HEK293 (cell line): ENCODE results near the gene C16orf95.

ENCODE experiments used
- CTCF ChIA-PET: fragments of 350-600 bp; formaldehyde crosslinking; extraction: SDS; loops from one replicate; lab custom pipeline; 2021; ENCODE audit warnings: antibody characterized with exemption; lab: Yijun Ruan, JAX
- POLR2A ChIA-PET: fragments of 300-600 bp; formaldehyde crosslinking; extraction: SDS; loops from one replicate; lab custom pipeline; 2020; ENCODE audit warnings: antibody characterized with exemption, inconsistent platforms; lab: Yijun Ruan, JAX
- H3K27ac ChIP-seq: fragments of 200-500 bp; sonication (Bioruptor generic); 2 replicates; pipeline ENCODE4 v1.5.1; 2014; ENCODE audit warnings: low read depth, low read length, control low read depth, inconsistent platforms; ENCODE audit errors: extremely low read depth
- H3K36me3 ChIP-seq, 2 experiments: fragments of 200-500 bp in 1 of 2; sonication (Bioruptor generic) in 1 of 2; 1 replicate in 1 of 2; 2 replicates in 1 of 2; pipeline ENCODE4 v1.5.1; 2014 to 2017; ENCODE audit warnings: inconsistent platforms in 2 of 2, low read length in 2 of 2; ENCODE audit not compliant: control insufficient read depth in 2 of 2, insufficient read depth in 1 of 2
- H3K4me1 ChIP-seq: fragments of 200-500 bp; sonication (Bioruptor generic); 2 replicates; pipeline ENCODE4 v1.5.1; 2014; ENCODE audit warnings: mild to moderate bottlenecking, low read length, inconsistent platforms; ENCODE audit not compliant: control insufficient read depth, insufficient read depth
- H3K4me3 ChIP-seq: 2 replicates; pipeline ENCODE4 v1.5.1; 2011; ENCODE audit warnings: low read depth, mild to moderate bottlenecking, control low read depth, low read length, moderate library complexity
- H3K9me3 ChIP-seq: fragments of 200-500 bp; sonication (Bioruptor generic); 2 replicates; pipeline ENCODE4 v1.5.1; 2014; ENCODE audit warnings: low read depth, low read length, inconsistent platforms; ENCODE audit not compliant: control insufficient read depth, insufficient read depth
- BCL6B ChIP-seq: fragments of 450-650 bp; formaldehyde crosslinking; IDR thresholded peaks from 2 replicates; pipeline ENCODE4 v1.5.1; 2017; ENCODE audit warnings: missing biosample characterization, missing genetic modification characterization
- EGR2 ChIP-seq: fragments of 450-650 bp; formaldehyde crosslinking; IDR thresholded peaks from 2 replicates; pipeline ENCODE4 v1.5.1; 2016; ENCODE audit warnings: low read depth, missing biosample characterization, missing genetic modification characterization
- GFI1B ChIP-seq: fragments of 450-650 bp; formaldehyde crosslinking; IDR thresholded peaks from 2 replicates; pipeline ENCODE4 v1.5.1; 2016; ENCODE audit warnings: missing biosample characterization, missing genetic modification characterization
- GLIS1 ChIP-seq: fragments of 450-650 bp; formaldehyde crosslinking; IDR thresholded peaks from 2 replicates; pipeline ENCODE4 v1.5.1; 2016; ENCODE audit warnings: missing biosample characterization, missing genetic modification characterization
- KLF8 ChIP-seq: fragments of 450-650 bp; formaldehyde crosslinking; IDR thresholded peaks from 2 replicates; pipeline ENCODE4 v1.5.1; 2016; ENCODE audit warnings: missing biosample characterization, missing genetic modification characterization
- MZF1 ChIP-seq: fragments of 450-650 bp; formaldehyde crosslinking; IDR thresholded peaks from 2 replicates; pipeline ENCODE4 v1.5.1; 2017; ENCODE audit warnings: missing biosample characterization, missing genetic modification characterization, borderline replicate concordance
- SALL2 ChIP-seq: fragments of 450-650 bp; formaldehyde crosslinking; IDR thresholded peaks from 2 replicates; pipeline ENCODE4 v1.5.0; 2017; ENCODE audit warnings: missing biosample characterization, mild to moderate bottlenecking, missing genetic modification characterization, borderline replicate concordance
- TRIM28 ChIP-seq: IDR thresholded peaks from 2 replicates; pipeline ENCODE4 v1.6.1; 2011; ENCODE audit warnings: low read length, control low read depth, borderline replicate concordance
- ZBTB11 ChIP-seq: fragments of 450-650 bp; formaldehyde crosslinking; conservative IDR thresholded peaks from 2 replicates; pipeline ENCODE4 v1.5.1; 2016; ENCODE audit warnings: low read depth, missing biosample characterization, missing genetic modification characterization
- ZNF16 ChIP-seq: fragments of 450-650 bp; formaldehyde crosslinking; IDR thresholded peaks from 2 replicates; pipeline ENCODE4 v1.5.1; 2016; ENCODE audit warnings: low read depth, missing biosample characterization, missing genetic modification characterization
- ZNF248 ChIP-seq: fragments of 450-650 bp; formaldehyde crosslinking; IDR thresholded peaks from 2 replicates; pipeline ENCODE4 v1.5.1; 2017; ENCODE audit warnings: missing biosample characterization, missing genetic modification characterization
- ZNF335 ChIP-seq: fragments of 450-650 bp; formaldehyde crosslinking; conservative IDR thresholded peaks from 2 replicates; pipeline ENCODE4 v1.5.1; 2016; ENCODE audit warnings: missing biosample characterization, missing genetic modification characterization
- ZNF433 ChIP-seq: fragments of 450-650 bp; formaldehyde crosslinking; IDR thresholded peaks from 2 replicates; pipeline ENCODE4 v1.5.1; 2016; ENCODE audit warnings: missing biosample characterization, missing genetic modification characterization, low read depth
- ZNF560 ChIP-seq: fragments of 450-650 bp; formaldehyde crosslinking; IDR thresholded peaks from 2 replicates; pipeline ENCODE4 v1.5.1; 2017; ENCODE audit warnings: missing biosample characterization, missing genetic modification characterization, borderline replicate concordance
- ZNF571 ChIP-seq: fragments of 450-650 bp; formaldehyde crosslinking; IDR thresholded peaks from 2 replicates; pipeline ENCODE4 v1.5.0; 2017; ENCODE audit warnings: missing biosample characterization, missing genetic modification characterization
- ZNF580 ChIP-seq: fragments of 450-650 bp; formaldehyde crosslinking; IDR thresholded peaks from 2 replicates; pipeline ENCODE4 v1.5.1; 2016; ENCODE audit warnings: missing biosample characterization, missing genetic modification characterization
- ZNF624 ChIP-seq: fragments of 450-650 bp; formaldehyde crosslinking; IDR thresholded peaks from 2 replicates; pipeline ENCODE4 v1.5.1; 2017; ENCODE audit warnings: missing biosample characterization, missing genetic modification characterization
- ZNF785 ChIP-seq: fragments of 450-650 bp; formaldehyde crosslinking; IDR thresholded peaks from 2 replicates; pipeline ENCODE4 v1.5.1; 2016; ENCODE audit warnings: missing biosample characterization, missing genetic modification characterization
- ZSCAN4 ChIP-seq: fragments of 450-650 bp; formaldehyde crosslinking; IDR thresholded peaks from 2 replicates; pipeline ENCODE4 v1.5.1; 2017; ENCODE audit warnings: missing biosample characterization, missing genetic modification characterization

C16orf95 gene

GRCh38 chr16:87330257-87330624 is 13.0 kb upstream of the C16orf95 start:
- Histone ChIP-seq H3K4me3 (no peak overlapping the region), H3K9me3 (no peaks in the 10 kb centered on the region), H3K36me3 (peaks cover 0 to 74% of the 10 kb centered on the region in 2 experiments; a peak in 1 of 3 replicates), H3K27ac (no peak overlapping the region), H3K4me1 (no peaks in the 10 kb centered on the region)
- CTCF ChIA-PET = no interaction called here
- POLR2A ChIA-PET = no interaction called here
- no peak for TF ChIP-seq KLF8 (tag by site-specific recombination)
- no peak for TF ChIP-seq ZNF433 (tag by site-specific recombination)
- no peak for TF ChIP-seq TRIM28
- TF ChIP-seq ZBTB11 = no peak
- no peak for TF ChIP-seq MZF1 (tag by site-specific recombination)
- no peak for TF ChIP-seq ZNF16 (tag by site-specific recombination)
- no peak for TF ChIP-seq ZNF248
- no peak for TF ChIP-seq BCL6B (tag by site-specific recombination)

- no peak overlapping the region for H3K4me3 ChIP-seq
- H3K4me1 ChIP-seq = no peaks in the 10 kb centered on the region
- POLR2A ChIA-PET = no interaction called here
- H3K36me3 ChIP-seq = peaks cover 0 to 68% of the 10 kb centered on the region in 2 experiments; a peak in 1 of 3 replicates
- CTCF ChIA-PET = no interaction called here
- H3K27ac ChIP-seq = no peak overlapping the region
- H3K9me3 ChIP-seq = no peaks in the 10 kb centered on the region
- TF ChIP-seq ZNF571 (tag by site-specific recombination) = no peak
- no peak for TF ChIP-seq ZSCAN4 (tag by site-specific recombination)
- TF ChIP-seq ZNF335 (tag by site-specific recombination) = no peak
- no peak for TF ChIP-seq ZNF580 (tag by site-specific recombination)
- TF ChIP-seq GLIS1 (tag by site-specific recombination) = no peak
- TF ChIP-seq ZNF560 (tag by site-specific recombination) = no peak
- TF ChIP-seq EGR2 = no peak
- no peak for TF ChIP-seq ZNF624 (tag by site-specific recombination)
- TF ChIP-seq SALL2 (tag by site-specific recombination) = no peak
- TF ChIP-seq GFI1B (tag by site-specific recombination) = no peak
- TF ChIP-seq ZNF785 (tag by site-specific recombination) = no peak
- TF ChIP-seq, all 188 proteins: peak for 0
Observed at GRCh38 chr16:87329436-87330256, 12.5 kb upstream of the C16orf95 start.
